HEK293 (cell line): ENCODE data around the gene SEM1.

ENCODE experiments used
- HOXA7 ChIP-seq: sonication (generic); formaldehyde crosslinking; IDR thresholded peaks from 2 replicates; pipeline ENCODE4 v1.8.1; 2022; ENCODE audit warnings: missing genetic modification reagents, borderline replicate concordance
- HOXD13 ChIP-seq: sonication (generic); formaldehyde crosslinking; IDR thresholded peaks from 2 replicates; pipeline ENCODE4 v1.8.0; 2022; ENCODE audit warnings: missing genetic modification reagents, borderline replicate concordance
- REPIN1 ChIP-seq: fragments of 450-650 bp; formaldehyde crosslinking; IDR thresholded peaks from 2 replicates; pipeline ENCODE4 v1.5.1; 2017; ENCODE audit warnings: missing biosample characterization, missing genetic modification characterization, low read depth
- SETDB1 ChIP-seq: IDR thresholded peaks from one replicate; pipeline ENCODE4 v1.6.1; 2017; ENCODE audit warnings: mild to moderate bottlenecking, low read length, moderate library complexity, mixed read lengths; ENCODE audit not compliant: insufficient read length
- ZBTB1 ChIP-seq: fragments of 450-650 bp; formaldehyde crosslinking; IDR thresholded peaks from 2 replicates; pipeline ENCODE4 v1.5.1; 2016; ENCODE audit warnings: missing biosample characterization, missing genetic modification characterization
- ZBTB8A ChIP-seq: fragments of 450-650 bp; formaldehyde crosslinking; IDR thresholded peaks from 2 replicates; pipeline ENCODE4 v1.5.1; 2016; ENCODE audit warnings: missing biosample characterization, missing genetic modification characterization
- ZNF184 ChIP-seq: fragments of 450-650 bp; IDR thresholded peaks from 2 replicates; pipeline ENCODE4 v1.5.1; 2018; ENCODE audit warnings: missing biosample characterization, mild to moderate bottlenecking, missing genetic modification characterization
- ZNF24 ChIP-seq: fragments of 450-650 bp; formaldehyde crosslinking; IDR thresholded peaks from 2 replicates; pipeline ENCODE4 v1.5.1; 2016; ENCODE audit warnings: missing biosample characterization, missing genetic modification characterization
- ZNF366 ChIP-seq: fragments of 450-650 bp; formaldehyde crosslinking; conservative IDR thresholded peaks from 2 replicates; pipeline ENCODE4 v1.5.1; 2016; ENCODE audit warnings: missing biosample characterization, missing genetic modification characterization
- ZNF544 ChIP-seq: fragments of 450-650 bp; formaldehyde crosslinking; IDR thresholded peaks from 2 replicates; pipeline ENCODE4 v1.5.0; 2017; ENCODE audit warnings: missing biosample characterization, missing genetic modification characterization
- TF ChIP-seq, protein P1 (sequence below): fragments of 450-650 bp; formaldehyde crosslinking; IDR thresholded peaks from 2 replicates; pipeline ENCODE4 v1.5.1; 2016; ENCODE audit warnings: missing biosample characterization, missing genetic modification characterization
- TF ChIP-seq, protein P2 (sequence below): fragments of 450-650 bp; formaldehyde crosslinking; IDR thresholded peaks from 2 replicates; pipeline ENCODE4 v1.5.1; 2016; ENCODE audit warnings: missing biosample characterization, missing genetic modification characterization
- TF ChIP-seq, protein P3 (sequence below): fragments of 450-650 bp; formaldehyde crosslinking; IDR thresholded peaks from 2 replicates; pipeline ENCODE4 v1.5.1; 2016; ENCODE audit warnings: missing biosample characterization, missing genetic modification characterization

DNA sequence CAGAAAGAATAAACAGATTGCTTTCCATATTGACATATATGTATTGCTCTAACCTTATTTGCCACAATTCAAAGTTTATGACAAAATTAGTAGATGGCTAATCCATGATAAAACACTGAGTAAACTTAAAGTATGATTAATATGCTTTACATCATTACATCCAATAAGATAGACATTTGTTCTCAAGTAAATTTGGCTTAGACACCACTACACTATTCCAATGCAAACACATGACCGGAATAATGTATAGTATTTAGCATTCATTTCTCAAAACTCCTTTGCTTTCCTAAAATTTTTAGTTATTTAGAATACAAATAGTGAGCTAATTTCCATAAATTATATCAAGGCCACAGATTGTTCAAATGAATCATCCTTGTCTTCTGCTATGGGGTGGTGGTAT lies 20.2 kb downstream of the SEM1 start:
- TF ChIP-seq, protein P1, sequence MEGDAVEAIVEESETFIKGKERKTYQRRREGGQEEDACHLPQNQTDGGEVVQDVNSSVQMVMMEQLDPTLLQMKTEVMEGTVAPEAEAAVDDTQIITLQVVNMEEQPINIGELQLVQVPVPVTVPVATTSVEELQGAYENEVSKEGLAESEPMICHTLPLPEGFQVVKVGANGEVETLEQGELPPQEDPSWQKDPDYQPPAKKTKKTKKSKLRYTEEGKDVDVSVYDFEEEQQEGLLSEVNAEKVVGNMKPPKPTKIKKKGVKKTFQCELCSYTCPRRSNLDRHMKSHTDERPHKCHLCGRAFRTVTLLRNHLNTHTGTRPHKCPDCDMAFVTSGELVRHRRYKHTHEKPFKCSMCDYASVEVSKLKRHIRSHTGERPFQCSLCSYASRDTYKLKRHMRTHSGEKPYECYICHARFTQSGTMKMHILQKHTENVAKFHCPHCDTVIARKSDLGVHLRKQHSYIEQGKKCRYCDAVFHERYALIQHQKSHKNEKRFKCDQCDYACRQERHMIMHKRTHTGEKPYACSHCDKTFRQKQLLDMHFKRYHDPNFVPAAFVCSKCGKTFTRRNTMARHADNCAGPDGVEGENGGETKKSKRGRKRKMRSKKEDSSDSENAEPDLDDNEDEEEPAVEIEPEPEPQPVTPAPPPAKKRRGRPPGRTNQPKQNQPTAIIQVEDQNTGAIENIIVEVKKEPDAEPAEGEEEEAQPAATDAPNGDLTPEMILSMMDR (tag by site-specific recombination) = no peak
- TF ChIP-seq HOXD13 (CRISPR knock-in tag) (no peak), ZNF184 (tag by site-specific recombination) (no peak), HOXA7 (CRISPR knock-in tag) (no peak), ZBTB8A (tag by site-specific recombination) (no peak), SETDB1 (no peak), ZNF544 (no peak), ZNF24 (tag by site-specific recombination) (no peak), ZNF366 (tag by site-specific recombination) (no peak), REPIN1 (no peak), ZBTB1 (no peak)
- TF ChIP-seq, protein P2, sequence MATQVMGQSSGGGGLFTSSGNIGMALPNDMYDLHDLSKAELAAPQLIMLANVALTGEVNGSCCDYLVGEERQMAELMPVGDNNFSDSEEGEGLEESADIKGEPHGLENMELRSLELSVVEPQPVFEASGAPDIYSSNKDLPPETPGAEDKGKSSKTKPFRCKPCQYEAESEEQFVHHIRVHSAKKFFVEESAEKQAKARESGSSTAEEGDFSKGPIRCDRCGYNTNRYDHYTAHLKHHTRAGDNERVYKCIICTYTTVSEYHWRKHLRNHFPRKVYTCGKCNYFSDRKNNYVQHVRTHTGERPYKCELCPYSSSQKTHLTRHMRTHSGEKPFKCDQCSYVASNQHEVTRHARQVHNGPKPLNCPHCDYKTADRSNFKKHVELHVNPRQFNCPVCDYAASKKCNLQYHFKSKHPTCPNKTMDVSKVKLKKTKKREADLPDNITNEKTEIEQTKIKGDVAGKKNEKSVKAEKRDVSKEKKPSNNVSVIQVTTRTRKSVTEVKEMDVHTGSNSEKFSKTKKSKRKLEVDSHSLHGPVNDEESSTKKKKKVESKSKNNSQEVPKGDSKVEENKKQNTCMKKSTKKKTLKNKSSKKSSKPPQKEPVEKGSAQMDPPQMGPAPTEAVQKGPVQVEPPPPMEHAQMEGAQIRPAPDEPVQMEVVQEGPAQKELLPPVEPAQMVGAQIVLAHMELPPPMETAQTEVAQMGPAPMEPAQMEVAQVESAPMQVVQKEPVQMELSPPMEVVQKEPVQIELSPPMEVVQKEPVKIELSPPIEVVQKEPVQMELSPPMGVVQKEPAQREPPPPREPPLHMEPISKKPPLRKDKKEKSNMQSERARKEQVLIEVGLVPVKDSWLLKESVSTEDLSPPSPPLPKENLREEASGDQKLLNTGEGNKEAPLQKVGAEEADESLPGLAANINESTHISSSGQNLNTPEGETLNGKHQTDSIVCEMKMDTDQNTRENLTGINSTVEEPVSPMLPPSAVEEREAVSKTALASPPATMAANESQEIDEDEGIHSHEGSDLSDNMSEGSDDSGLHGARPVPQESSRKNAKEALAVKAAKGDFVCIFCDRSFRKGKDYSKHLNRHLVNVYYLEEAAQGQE (tag by site-specific recombination) = no peak
- TF ChIP-seq, protein P3, sequence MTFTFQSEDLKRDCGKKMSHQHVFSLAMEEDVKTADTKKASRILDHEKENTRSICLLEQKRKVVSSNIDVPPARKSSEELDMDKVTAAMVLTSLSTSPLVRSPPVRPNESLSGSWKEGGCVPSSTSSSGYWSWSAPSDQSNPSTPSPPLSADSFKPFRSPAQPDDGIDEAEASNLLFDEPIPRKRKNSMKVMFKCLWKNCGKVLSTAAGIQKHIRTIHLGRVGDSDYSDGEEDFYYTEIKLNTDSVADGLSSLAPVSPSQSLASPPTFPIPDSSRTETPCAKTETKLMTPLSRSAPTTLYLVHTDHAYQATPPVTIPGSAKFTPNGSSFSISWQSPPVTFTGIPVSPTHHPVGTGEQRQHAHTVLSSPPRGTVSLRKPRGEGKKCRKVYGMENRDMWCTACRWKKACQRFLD (tag by site-specific recombination) = no peak
